ENCODE measurements around the gene PRR14L.
"Not testable (repeated sequence)": the region's sequence is repeated elsewhere in the genome, so short reads cannot be mapped to it uniquely, and the experiment has no call there.

PRR14L gene

GRCh38 chr22:31681349-31682345 lies 68.3 kb downstream of the PRR14L start:
- no peak for DNase-seq

- no peak for DNase-seq
Measured at GRCh38 chr22:31680861-31681341, 69.0 kb downstream of the PRR14L start.

GRCh38 chr22:31678748-31679147 lies 71.2 kb downstream of the PRR14L start:
- no peak for DNase-seq

- DNase-seq = peak; percentile 95
Measured at GRCh38 chr22:31676700-31677099, 73.2 kb downstream of the PRR14L start.

GRCh38 chr22:31674219-31674618 lies 75.7 kb downstream of the PRR14L start:
- DNase-seq = not testable (repeated sequence)

- DNase-seq = not testable (repeated sequence)
Measured at GRCh38 chr22:31668849-31669248, 81.1 kb downstream of the PRR14L start.

- no peak for DNase-seq
Measured at GRCh38 chr22:31662668-31663037, 87.3 kb downstream of the PRR14L start.

- peak; percentile 96 for DNase-seq
Measured at GRCh38 chr22:31661851-31662667, 87.9 kb downstream of the PRR14L start, which contains the start of gene PISD. PISD (minus strand) TSS chr22:31662215; CDS start chr22:31662208, 7 bp downstream.

GRCh38 chr22:31660860-31661341 lies 89.0 kb downstream of the PRR14L start:
- DNase-seq = peak; percentile 74

GRCh38 chr22:31659246-31659645 lies 90.7 kb downstream of the PRR14L start:
- no peak for DNase-seq

- DNase-seq = no peak
Measured at GRCh38 chr22:31654408-31654807, 95.5 kb downstream of the PRR14L start.

- no peak for DNase-seq
Measured at GRCh38 chr22:31653944-31654343, 96.0 kb downstream of the PRR14L start.

- no peak for DNase-seq
Measured at GRCh38 chr22:31652911-31653684, 96.8 kb downstream of the PRR14L start.

- DNase-seq = no peak
Measured at GRCh38 chr22:31652088-31652487, 97.8 kb downstream of the PRR14L start.

- DNase-seq = no peak
Measured at GRCh38 chr22:31651664-31652063, 98.3 kb downstream of the PRR14L start.

GRCh38 chr22:31650391-31650790 lies 99.5 kb downstream of the PRR14L start:
- DNase-seq = no peak

- DNase-seq = no peak
Measured at GRCh38 chr22:31647523-31648320, 102.2 kb downstream of the PRR14L start.

GRCh38 chr22:31647066-31647465 lies 102.9 kb downstream of the PRR14L start:
- no peak for DNase-seq

- DNase-seq = peak; percentile 31
Measured at GRCh38 chr22:31646186-31647019, 103.5 kb downstream of the PRR14L start.

GRCh38 chr22:31639436-31640039 lies 110.4 kb downstream of the PRR14L start:
- DNase-seq = no peak
